ENCODE measurements around the gene TTC32. TPM values are rescaled to one million over a fixed set of nuclear protein-coding genes. Genes with fewer than 3 reads are reported as not detected.

Gene TTC32
- total RNA-seq, 1 donor from 2014 or later: 19.1 TPM

DNA sequence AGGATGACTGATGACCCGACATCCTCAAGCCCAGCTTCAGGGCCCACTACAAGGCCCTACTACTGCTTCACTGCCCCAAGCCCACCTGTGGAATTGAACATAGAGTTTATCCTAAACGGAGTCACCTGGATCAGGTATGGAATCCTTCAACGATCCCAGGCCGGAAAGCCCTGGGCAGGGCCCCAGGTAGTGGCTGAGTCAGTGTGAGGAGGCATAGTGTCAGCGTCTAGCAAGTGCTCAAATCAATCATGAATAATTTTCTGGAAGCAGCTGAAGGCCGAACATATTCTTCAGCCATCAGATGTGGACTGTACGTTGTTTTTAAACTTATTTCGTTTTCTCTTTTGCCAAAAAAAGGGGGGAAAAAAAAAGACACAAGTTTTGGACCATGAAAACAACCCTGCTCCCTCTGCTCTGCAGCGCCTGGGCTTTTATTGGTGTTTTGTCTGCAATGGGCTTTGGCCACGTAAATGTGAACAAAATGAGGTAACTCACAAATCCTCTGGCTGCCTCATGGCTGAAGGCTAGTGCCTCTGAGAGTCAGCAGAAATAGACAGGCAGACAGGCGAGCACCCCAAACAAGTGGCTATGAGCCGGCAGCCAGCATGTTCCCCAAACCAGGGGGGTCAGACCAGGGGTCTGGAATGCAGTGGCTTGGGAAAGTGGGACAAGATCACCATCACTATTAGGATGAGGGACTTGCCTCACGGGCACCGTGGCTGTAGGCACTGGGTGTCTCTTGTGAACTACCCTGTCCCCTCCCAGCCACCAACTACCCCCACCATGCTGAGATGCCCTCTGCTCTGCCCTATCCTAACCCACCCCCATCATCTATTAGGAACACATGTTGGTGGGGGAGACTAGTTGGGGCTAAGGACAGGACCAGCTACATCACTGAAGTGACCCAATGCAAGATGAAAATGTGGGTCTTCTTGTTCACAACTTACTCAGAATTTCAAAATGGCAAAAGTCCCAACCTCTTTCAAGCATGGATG is 51.4 kb downstream of the TTC32 start:
- DNase-seq (ENCODE audit: low read depth): no peak

DNA sequence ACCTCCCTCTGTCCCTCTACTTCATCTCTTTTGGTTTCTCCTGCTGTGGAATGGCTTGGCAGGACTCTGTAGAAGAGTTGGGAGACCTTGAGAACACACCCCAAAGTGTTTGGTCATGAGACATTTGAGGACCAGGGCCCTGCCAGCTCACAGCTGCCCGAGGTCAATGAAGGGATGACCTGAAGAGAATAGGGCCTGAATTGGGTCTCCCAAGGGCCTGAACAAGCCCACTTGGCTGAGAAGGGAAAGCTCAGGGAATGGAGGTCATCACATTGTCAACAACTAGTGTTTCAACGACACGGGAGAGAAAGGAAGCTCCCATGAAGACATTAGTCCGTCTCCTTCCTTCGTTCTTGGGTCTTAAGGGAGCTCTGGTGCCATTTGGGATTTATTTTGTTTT is 52.8 kb downstream of the TTC32 start:
- DNase-seq (ENCODE audit: low read depth): no peak

- no peak for DNase-seq (ENCODE audit: low read depth)
Observed at GRCh38 chr2:19848029-19848750, 53.6 kb downstream of the TTC32 start.

DNA sequence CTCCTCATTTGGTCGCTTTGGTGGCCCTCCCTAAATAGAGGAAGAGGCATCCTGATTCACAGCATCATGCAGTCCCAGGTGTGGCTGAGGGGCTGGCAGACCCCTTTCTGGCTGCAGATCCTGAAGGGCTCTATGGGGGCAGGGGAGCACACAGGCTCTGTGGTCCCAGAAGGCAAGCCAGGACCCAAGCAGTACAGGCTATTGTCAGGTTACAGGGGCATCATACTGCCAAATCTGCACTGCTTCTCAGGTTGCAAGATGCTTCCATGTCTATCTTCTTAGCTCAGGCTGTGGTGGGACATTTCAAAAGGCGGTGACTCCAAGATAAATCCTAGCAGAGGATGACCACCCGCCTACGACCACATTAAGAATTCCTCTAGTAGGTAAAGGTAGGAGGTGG is 54.3 kb downstream of the TTC32 start:
- no peak for DNase-seq (ENCODE audit: low read depth)

Other genes starting within 250 kb of the TTC32 start
- gene WDR35, start 88.1 kb upstream of the TTC32 start, total RNA-seq: 14.6 and 38.4 TPM in 2 replicates
- gene MATN3, start 110.7 kb upstream of the TTC32 start, total RNA-seq: 8.9 and 32.1 TPM in 2 replicates
- gene LAPTM4A, start 149.6 kb upstream of the TTC32 start, total RNA-seq: 265 and 357 TPM in 2 replicates

Measured in renal cortical epithelial cell (primary cell).